Measurements from ENCODE around the gene E2F6.
"Not testable (repeated sequence)": the region's sequence is repeated elsewhere in the genome, so short reads cannot be mapped to it uniquely, and the experiment has no call there.

E2F6 gene

DNA sequence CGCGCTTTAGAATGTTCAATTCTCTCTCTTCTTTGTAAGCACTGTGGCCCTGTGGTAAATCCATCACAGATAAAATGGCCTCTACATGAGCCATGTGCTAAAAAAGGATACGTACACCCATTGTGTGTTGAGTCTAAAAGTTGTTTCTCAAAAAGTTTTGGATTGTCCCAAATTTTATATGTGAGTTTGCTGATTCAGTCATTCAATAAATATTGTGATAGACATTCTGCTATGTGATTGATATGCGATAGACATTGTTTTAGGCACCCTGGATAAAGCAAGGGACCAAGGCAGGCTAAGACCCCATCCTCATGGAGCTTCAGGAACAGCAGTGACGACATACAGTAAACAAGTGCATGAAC is 53.5 kb downstream of the E2F6 start:
- DNase-seq (ENCODE audit: low spot score): no peak

DNA sequence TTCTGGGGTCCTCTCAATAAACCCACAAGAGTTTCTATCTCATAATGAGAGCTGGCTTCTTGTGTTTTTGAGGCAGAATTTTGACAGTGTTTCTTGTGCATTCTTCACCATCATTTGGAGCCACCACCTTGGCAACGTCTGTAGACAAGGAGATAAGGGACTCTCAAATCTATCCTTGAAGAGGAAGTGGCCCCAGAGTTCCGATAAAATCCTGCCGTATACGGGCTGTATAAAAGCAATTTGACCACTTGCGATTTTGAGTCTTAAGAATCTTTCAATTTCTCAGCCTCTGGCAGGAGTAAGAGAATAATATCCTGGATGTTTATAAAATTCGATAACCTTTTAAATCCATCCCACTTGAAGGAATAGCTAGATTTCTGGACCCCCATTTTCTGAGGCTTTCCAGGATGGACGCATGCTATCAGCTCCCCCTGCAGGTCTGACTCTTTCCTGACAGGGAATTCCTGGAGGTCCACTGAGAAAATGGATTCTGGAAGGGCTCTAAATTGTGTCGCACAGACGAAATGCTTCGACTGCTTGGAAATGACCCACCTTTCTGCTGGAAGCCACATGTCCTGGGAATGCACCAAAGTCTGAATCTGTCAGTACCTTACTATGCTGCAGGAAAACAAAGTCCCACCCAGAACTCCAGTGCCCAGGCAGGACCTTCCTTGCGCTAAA is 54.1 kb downstream of the E2F6 start:
- peak; percentile 62 for DNase-seq (ENCODE audit: low spot score)

DNA sequence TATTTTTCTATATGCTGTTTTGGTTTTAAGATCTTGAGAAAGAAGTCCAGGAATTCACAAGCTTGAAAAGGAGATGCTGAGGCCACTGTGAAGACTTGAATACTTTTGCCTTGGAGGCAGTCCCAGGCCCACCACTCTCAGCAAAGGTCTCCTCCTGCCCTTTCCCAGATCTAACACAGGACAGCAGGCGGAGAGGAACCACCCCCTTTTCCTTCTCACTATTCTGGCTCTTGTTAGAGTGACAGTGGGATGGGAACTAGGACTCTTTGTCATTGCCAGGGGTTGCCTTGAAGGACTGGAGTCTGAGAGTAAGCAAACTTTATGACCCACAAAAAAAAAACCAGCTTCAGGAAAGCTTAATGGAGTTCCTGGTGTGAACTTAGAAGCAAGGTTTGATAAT is 54.7 kb downstream of the E2F6 start:
- no peak for DNase-seq (ENCODE audit: low spot score)

DNA sequence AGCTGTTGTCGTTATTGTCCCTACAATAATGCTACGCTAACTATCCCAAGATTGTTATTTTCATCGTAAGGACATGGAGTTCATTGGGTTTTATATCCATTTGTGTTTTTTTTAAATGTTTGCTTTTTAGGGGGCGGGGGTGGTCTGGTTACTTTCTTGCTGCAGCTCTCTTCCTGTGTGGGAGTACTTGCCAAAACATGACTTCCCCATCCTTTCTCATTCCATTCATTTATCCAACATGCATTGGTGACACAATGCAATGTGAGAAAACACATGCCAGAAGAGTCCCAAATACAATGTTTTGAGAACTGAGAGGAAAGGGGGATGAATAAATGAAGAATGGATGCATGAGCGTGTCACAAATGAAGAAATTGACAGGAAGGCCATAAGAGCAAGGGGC is 55.9 kb downstream of the E2F6 start:
- no peak for DNase-seq (ENCODE audit: low spot score)

DNA sequence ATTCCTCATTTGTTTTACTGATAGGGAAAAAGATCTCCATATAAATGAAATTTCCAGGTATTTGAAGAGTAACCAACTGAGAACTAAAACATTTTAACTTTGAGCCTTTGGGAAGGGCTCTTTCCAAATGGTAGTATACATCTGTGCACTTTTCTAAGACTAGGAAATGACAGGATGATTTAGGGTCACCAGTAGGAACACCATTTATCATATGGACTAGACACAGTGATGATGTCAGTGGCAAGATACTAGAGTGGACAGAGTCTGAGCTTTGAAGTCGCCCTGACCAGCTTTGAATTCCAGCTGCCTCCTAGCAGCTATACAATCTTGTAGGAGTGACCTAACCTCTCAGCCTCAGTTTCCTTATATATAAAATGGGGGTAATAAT is 56.4 kb downstream of the E2F6 start:
- DNase-seq (ENCODE audit: low spot score): no peak

DNA sequence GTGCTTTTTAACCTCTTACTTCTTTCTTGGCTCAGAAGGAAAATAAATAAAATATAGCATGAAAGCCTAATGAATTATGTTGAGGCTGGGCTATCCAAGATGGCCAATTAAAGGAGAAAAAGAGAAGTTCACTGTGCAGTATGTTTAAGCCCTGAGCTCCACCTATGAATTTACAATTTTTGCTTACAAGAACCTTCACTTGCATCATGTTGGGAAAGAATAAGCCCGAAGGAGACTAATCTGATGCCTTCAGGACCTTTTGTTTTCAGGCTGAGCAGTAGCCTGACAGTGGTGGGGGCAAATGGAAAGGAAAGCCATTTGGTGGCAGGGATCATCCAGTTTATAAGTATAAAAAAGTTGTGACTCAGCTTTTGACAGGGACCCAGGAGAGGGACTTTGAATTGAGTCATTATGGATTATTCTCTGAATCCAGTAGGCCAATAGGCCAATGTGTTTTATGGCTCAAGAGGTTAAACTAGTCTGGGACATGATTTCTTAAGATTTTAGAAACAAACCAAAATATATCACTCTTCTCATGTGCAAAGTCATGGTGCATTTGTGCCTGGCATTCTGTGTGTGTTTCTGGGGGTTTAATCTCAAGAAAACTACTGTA is 56.9 kb downstream of the E2F6 start:
- no peak for DNase-seq (ENCODE audit: low spot score)

DNA sequence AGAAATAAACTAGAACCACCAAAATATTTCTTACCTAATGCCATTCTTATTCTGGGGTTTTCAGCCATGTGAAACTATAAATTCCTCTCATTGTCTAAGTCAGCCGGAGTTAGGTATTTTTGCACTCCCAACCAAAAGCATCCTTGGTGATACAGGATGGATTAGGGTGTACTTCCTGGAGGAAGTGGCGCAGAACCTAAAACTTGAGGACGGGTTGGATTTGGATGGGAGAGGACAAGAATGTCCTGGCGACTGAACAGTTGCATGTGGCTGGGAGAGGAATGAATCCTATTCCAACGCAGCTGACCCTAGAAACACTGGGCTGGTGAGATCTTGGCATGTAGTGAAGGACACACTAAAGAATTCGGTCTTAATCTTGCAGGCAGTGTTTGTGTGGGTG is 58.5 kb downstream of the E2F6 start:
- DNase-seq (ENCODE audit: low spot score): no peak

DNA sequence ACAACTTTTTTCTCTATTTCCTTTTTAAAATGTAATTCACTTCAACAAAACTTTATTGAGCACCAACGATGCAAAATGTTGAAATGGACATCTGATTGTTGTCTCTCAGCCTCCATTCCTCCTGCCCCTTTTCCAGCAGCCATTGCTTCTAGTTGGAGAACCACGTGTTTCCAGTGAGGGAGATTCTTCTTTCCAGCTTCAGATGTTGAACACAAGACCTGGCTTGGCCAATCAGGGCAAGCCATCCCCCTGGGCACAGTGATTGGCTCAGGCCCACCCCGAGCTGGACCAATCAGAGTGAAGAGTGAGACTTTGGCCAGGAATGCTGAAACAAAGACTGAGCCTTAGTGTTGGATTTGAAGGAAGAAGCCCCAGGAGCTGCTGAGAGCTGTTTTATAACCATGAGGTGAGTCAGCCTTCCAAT is 59.0 kb downstream of the E2F6 start:
- no peak for DNase-seq (ENCODE audit: low spot score)

DNA sequence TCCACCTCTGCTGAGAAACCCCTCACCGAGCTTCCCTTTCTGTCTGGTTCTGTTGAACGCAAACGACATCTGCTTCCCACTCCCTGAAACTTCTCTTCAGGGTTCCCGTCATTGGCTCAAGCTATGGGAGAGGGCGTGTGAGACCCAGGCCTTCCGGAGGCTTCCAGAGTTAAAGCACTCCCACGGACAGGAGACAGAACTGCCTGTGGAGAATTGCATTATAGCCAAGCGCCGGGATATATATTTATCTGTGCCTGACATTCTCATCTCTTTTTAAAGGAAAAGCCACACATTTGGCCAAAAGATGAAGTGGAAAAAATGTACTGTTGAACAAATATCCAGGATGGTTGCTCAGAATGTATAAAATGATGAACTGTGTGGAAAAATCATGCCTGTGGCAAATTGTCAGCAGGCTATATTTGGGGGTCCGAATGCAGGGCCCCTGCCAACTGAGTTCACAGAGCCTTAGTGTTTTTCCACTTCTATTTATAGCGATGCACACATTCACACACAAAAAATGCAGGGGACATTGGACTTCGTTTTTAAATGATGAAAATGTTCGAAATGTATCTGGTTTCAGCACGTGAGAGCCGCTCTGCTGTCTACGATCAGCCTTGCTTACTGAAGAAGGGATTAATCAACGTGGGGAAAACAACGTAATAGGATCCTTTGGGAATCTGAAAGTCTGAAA is 59.5 kb downstream of the E2F6 start:
- DNase-seq (ENCODE audit: low spot score): no peak

DNA sequence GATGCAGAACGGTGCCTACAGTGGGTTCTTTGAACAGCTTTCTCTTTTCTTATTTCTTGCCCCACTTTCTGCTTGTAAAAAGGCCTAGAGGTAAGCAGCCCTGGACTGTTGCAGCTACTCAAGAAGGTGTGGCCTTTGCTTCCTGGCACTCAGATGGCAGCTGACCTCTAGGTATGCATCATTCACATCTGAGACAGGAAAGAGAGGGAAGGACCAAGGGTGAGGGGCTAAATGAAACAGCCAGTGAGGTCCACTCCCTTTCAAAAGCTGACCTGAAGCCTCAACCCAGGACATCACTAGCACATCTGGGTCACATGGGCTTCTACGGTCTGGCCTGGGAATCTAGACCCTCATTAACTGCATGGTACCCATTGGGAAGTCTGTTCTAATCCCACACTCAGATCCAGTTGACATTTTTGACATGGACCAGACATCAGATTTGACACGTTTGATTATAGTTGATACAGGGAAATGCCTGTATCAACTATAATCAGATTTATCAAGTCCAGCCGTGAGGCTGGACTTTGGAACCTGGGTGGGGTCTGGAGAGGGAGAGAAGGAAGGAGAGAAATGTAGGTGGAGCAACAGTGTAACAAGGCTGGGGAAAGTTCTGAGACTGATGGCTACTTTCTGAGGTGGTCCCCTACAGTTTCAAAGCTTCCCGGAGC is 60.2 kb downstream of the E2F6 start:
- DNase-seq (ENCODE audit: low spot score): no peak

DNA sequence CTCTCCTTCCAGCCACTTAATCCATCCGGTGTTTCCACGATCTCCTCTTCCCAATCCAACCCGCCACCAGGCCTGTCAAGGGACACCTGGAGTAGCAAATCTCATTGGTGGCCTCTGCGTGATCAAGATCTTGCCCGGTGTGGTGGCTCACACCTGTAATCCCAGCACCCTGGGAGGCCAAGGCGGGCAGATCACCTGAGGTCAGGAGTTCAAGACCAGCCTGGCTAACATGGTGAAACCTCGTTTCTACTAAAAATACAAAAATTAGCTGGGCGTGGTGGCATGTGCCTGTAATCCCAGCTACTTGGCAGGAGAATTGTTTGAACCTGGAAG is 60.9 kb downstream of the E2F6 start:
- DNase-seq (ENCODE audit: low spot score): not testable (repeated sequence)

DNA sequence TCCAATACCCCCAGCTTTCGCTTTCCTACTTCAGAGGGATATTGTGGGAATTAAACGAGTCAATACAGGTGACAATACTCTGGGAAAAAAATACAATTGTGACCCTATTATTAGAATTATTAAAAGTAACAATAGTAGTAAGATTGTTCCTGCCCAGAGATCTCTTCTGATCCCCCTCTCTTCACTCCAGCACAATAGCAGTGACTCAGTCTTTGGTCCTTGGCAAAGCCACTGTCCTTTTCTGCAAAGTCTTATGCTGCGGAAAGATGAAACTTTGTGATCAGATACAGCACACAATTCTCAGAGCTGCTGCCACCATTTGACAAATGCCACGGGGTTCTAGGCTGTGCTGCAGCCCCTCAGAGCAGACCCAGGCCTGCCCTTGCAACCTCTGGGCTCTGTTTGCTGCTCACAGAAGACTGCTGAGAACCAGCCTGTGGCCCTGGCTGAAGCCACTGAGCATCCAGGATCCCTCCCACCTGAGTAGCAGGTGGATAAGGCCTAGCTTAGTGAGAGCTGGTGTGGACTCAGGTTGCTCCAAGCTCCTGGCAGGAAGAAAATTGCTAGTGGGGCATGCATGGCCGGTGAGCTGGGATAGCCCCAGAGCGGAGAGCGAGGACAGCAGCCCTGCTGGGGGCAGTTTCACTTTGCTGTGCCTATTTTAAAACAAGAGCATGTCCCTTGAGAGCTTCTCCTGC is 61.4 kb downstream of the E2F6 start:
- DNase-seq (ENCODE audit: low spot score): no peak

DNA sequence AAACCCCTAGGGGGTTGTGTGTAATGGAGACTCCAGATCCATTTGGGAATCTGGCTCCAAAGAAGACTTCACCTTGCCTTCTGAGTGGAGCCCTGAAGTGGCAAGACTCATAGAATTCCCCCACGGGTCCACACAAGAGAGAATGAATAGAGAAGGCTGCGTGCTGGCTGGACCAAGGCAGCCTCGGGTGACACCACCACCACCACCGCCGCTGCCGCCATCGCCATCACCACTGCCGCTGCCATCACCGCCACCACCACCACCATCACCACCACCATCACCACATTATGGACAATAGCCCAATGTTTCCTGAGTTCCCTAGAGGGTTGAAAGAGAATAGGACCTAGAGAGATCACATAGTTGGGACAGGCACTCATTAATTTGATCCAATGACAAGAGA is 63.5 kb downstream of the E2F6 start:
- no peak for DNase-seq (ENCODE audit: low spot score)

DNA sequence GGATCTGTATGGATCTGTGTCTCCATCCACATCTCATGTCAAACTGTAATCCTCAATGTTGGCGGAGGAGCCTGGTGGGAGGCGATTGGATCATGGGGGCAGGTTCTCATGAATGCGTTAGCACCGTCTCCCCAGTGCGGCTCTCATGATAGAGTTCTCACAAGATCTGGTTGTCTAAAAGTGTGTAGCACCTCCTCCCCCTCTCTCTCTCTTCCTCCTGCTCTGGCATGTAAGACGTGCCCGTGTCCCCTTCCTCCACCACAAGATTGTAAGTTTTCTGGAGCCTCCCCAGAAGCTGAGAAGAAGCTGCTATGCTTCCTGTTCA is 66.6 kb downstream of the E2F6 start:
- DNase-seq (ENCODE audit: low spot score): no peak

DNA sequence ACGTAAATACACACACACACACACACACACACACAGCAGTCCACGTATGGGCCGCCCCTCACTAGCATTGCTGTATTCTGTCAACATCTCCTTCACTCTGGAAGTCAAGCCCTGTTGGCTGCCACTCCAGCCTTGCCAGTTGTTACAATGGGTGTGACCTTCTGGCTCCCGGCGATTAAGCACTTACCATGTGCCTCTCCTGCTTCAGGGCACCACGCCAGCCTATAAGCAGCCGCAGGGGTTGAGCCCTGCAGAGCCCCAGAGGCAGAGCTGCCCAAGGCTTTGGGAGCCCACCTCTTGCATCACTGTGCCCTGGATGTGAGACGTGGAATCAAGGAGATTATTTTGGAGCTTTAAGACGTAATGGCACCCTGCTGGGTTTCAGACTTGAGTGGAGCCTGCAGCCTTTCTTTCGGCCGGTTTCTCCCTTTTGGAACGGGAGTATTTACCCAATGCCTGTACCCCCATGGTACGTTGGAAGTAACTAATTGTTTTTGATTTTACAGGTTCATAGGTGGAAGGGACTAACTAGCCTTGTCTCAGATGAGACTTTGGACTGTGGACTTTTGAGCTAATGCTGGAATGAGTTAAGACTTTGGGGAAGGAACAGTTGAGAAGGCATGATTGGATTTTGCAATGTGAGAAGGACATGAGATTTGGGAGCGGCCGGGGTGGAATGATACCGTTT is 67.1 kb downstream of the E2F6 start:
- no peak for DNase-seq (ENCODE audit: low spot score)

DNA sequence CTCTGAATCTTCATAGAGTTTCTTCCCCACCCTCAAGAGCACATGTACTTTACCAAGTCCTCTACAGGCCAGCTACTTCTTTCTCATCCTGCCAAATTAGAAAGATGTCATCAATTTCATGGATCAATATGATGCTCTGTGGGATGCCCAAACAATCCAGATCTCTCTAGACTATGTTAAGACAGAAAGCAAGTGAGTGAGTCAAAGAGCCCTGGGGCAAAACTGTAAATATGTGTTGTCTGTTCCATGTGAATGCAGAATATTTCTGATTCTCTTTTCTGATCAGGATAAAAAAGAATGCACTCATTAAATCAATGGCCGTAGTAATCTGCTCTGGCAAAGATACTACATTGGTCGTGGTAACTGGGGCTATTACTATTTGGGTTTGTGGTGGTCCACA is 68.4 kb downstream of the E2F6 start:
- DNase-seq (ENCODE audit: low spot score): no peak

DNA sequence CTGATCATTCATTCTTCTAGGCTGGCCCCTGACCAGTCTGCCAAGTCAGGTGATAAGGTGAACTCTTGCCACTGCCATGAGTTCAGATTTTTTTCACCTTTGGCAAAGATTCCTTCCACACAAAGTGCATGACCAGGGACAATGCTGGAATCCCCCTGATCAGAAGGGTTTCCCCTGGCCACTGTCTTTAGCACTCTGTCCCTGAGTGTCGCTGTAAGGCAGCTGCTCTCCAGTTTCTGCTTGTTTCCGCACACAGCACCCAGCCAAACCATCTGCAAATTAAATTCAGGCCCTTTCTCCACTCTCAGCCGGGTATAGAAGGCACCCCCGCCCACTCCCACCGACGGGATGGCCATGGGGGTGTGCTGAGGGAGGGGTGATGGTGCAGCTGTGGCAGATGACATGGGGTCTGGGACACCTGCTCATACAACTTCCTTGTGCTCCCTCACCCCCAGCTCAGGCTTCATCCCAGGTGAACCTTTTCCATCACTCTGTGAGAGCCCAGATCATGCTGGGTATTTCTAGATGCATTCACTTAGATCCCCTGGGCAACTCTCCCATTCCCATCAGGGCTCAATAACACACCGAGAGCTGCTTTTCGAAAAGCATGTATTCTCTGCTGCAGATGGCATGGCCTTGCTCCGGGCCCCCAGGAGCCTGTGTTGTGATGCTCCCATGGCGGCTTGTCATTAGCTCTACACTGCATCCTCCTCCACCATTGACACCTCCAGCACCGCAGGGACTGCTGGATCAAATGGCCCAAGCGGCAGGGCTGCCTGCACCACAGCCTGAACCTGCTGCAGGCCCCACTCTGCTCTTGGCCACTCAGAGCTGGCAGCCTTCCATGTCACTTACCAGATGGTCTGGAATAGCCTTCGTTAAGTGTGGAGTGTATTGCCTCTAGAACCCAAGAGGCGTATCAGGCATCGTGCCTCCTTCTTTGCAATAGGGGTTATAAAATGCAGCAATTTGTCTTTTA is 69.2 kb downstream of the E2F6 start:
- DNase-seq (ENCODE audit: low spot score): no peak

DNA sequence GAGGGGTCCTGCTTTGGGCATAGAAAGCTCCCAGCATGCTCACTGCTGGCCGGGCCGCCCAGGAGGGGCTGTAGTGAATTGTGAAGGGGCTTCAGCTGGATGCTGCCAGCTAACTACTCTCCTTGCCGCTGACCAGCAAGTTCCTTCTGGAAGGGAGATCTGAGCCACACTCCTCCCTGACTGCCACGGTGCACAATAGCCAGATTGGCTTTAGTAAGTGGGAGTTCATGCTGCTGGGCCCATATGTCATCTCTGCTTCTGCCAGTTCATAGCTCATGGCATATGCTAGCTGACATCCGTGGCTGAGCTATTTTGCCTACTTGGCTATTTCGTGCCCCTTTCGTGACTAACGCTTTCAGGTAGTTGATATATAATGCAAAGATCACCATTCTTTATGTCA is 69.9 kb downstream of the E2F6 start:
- no peak for DNase-seq (ENCODE audit: low spot score)

DNA sequence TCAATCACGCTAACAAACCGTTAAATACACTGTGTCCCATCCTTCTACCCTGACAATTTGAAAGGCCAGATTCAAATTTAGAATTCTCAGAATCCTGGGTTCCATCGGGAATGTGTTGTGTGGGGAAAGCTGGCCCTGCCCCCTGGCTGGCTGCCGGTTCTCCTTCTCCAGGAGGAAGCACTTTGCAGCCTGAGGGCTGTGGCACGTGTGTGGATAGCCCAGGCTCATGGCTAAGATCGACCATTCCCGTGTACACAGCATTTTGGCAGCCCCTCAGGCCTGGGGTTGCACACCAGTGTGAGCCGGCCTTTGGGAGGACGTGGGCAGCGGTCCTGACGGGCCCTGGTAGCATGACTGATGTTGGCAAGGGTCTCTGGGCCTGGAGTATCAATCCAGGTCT is 70.6 kb downstream of the E2F6 start:
- DNase-seq (ENCODE audit: low spot score): no peak
